Stimulated activated CD8-positive, alpha-beta memory T cell treated with anti-CD3 and anti-CD28 coated beads, Interleukin-15, amount 100 ng/mL, for 48 hours (primary cell): ENCODE measurements around the gene SOCS6.
"Not testable (repeated sequence)": the region's sequence is repeated elsewhere in the genome, so short reads cannot be mapped to it uniquely, and the experiment has no call there.

Source experiments
- DNase-seq, 2 donors: peaks; one replicate each; pipeline ENCODE4 v3.0.0-alpha.2; 2020; ENCODE audit warnings: low read depth in 2 of 2

Gene SOCS6

GRCh38 chr18:70322928-70323327, 34.1 kb downstream of the SOCS6 start:
- DNase-seq = no peak

- no peak for DNase-seq
Measured at GRCh38 chr18:70324897-70325296, 36.1 kb downstream of the SOCS6 start.

GRCh38 chr18:70326255-70326654, 37.4 kb downstream of the SOCS6 start:
- DNase-seq = no peak

- no peak for DNase-seq
Measured at GRCh38 chr18:70328169-70328568, 39.3 kb downstream of the SOCS6 start.

GRCh38 chr18:70329071-70329470, 40.2 kb downstream of the SOCS6 start:
- DNase-seq = no peak

- DNase-seq = no peak
Measured at GRCh38 chr18:70330887-70331286, 42.0 kb downstream of the SOCS6 start.

- no peak for DNase-seq
Measured at GRCh38 chr18:70331456-70332097, 42.7 kb downstream of the SOCS6 start.

GRCh38 chr18:70332694-70333093, 43.8 kb downstream of the SOCS6 start:
- DNase-seq = no peak

GRCh38 chr18:70333316-70333715, 44.5 kb downstream of the SOCS6 start:
- no peak for DNase-seq

- DNase-seq = no peak
Measured at GRCh38 chr18:70333757-70334156, 44.9 kb downstream of the SOCS6 start.

GRCh38 chr18:70334264-70334663, 45.4 kb downstream of the SOCS6 start:
- no peak for DNase-seq

- no peak for DNase-seq
Measured at GRCh38 chr18:70334728-70335329, 46.0 kb downstream of the SOCS6 start.

GRCh38 chr18:70335892-70336726, 47.3 kb downstream of the SOCS6 start:
- DNase-seq = no peak

- no peak for DNase-seq
Measured at GRCh38 chr18:70337139-70337972, 48.5 kb downstream of the SOCS6 start.

- no peak for DNase-seq
Measured at GRCh38 chr18:70338890-70339289, 50.0 kb downstream of the SOCS6 start.

- DNase-seq = no peak
Measured at GRCh38 chr18:70339915-70340314, 51.1 kb downstream of the SOCS6 start.

GRCh38 chr18:70348481-70348880, 59.6 kb downstream of the SOCS6 start:
- DNase-seq = not testable (repeated sequence)

- no peak for DNase-seq
Measured at GRCh38 chr18:70349316-70349715, 60.5 kb downstream of the SOCS6 start.

- no peak for DNase-seq
Measured at GRCh38 chr18:70354080-70354479, 65.2 kb downstream of the SOCS6 start.

- no peak for DNase-seq
Measured at GRCh38 chr18:70354771-70355170, 65.9 kb downstream of the SOCS6 start.

GRCh38 chr18:70355620-70356385, 67.0 kb downstream of the SOCS6 start:
- no peak for DNase-seq
